H9 (cell line): ENCODE measurements around the gene ERI3. TPM values are rescaled to one million over a fixed set of nuclear protein-coding genes. Genes with fewer than 3 reads are reported as not detected.

Source experiments
- DNase-seq: peaks from one replicate; pipeline ENCODE4 v3.0.0-alpha.2; 2017
- H2AFZ ChIP-seq: one replicate; pipeline ENCODE4 v1.6.1; 2013; ENCODE audit warnings: mild to moderate bottlenecking, low read length, control low read depth, moderate library complexity
- H2AK5ac ChIP-seq: 2 replicates; pipeline ENCODE4 v1.6.1; 2013; ENCODE audit warnings: low read length, control low read depth, mixed read lengths; ENCODE audit not compliant: insufficient read length
- H2BK120ac ChIP-seq: one replicate; pipeline ENCODE4 v1.6.1; 2013; ENCODE audit warnings: low read depth, mild to moderate bottlenecking, low read length, control low read depth, inconsistent platforms; ENCODE audit not compliant: poor library complexity, severe bottlenecking
- H2BK12ac ChIP-seq: 2 replicates; pipeline ENCODE4 v1.6.1; 2013; ENCODE audit warnings: low read length, control low read depth, mixed read lengths, low read depth; ENCODE audit not compliant: insufficient read length
- H2BK15ac ChIP-seq: 2 replicates; pipeline ENCODE4 v1.6.1; 2013; ENCODE audit warnings: low read depth, low read length, control low read depth
- H2BK20ac ChIP-seq: one replicate; pipeline ENCODE4 v1.6.1; 2013; ENCODE audit warnings: low read depth, mild to moderate bottlenecking, low read length, control low read depth, inconsistent platforms; ENCODE audit not compliant: poor library complexity, severe bottlenecking
- H2BK5ac ChIP-seq: 2 replicates; pipeline ENCODE4 v1.6.1; 2013; ENCODE audit warnings: low read length, control low read depth, mixed read lengths; ENCODE audit not compliant: insufficient read length
- H3K14ac ChIP-seq: 2 replicates; pipeline ENCODE4 v1.6.1; 2013; ENCODE audit warnings: low read length, control low read depth; ENCODE audit not compliant: insufficient read depth
- H3K18ac ChIP-seq: 2 replicates; pipeline ENCODE4 v1.6.1; 2013; ENCODE audit warnings: low read depth, mild to moderate bottlenecking, mixed read lengths, low read length, control low read depth; ENCODE audit not compliant: insufficient read length
- H3K23ac ChIP-seq: 2 replicates; pipeline ENCODE4 v1.6.1; 2013; ENCODE audit warnings: low read length, control low read depth, mixed read lengths, low read depth; ENCODE audit not compliant: insufficient read length
- H3K23me2 ChIP-seq: 2 replicates; pipeline ENCODE4 v1.6.1; 2013; ENCODE audit warnings: low read depth, mild to moderate bottlenecking, mixed read lengths, low read length, control low read depth; ENCODE audit not compliant: insufficient read length, poor library complexity, severe bottlenecking
- H3K27ac ChIP-seq: 2 replicates; pipeline ENCODE4 v1.5.1; 2013; ENCODE audit warnings: low read length, control low read depth, mixed read lengths, low read depth; ENCODE audit not compliant: insufficient read length
- H3K27me3 ChIP-seq: 2 replicates; pipeline ENCODE4 v1.6.1; 2013; ENCODE audit warnings: low read length, control low read depth, inconsistent platforms; ENCODE audit not compliant: insufficient read depth
- H3K4ac ChIP-seq: 2 replicates; pipeline ENCODE4 v1.6.1; 2013; ENCODE audit warnings: low read depth, mild to moderate bottlenecking, control low read depth, inconsistent platforms, low read length, moderate library complexity
- H3K4me1 ChIP-seq: 2 replicates; pipeline ENCODE4 v1.6.1; 2013; ENCODE audit warnings: low read length, control low read depth, inconsistent platforms; ENCODE audit not compliant: insufficient read depth
- H3K4me2 ChIP-seq: 2 replicates; pipeline ENCODE4 v1.6.1; 2013; ENCODE audit warnings: low read length, control low read depth, mixed read lengths; ENCODE audit not compliant: insufficient read length, insufficient read depth
- H3K56ac ChIP-seq: 2 replicates; pipeline ENCODE4 v1.6.1; 2013; ENCODE audit warnings: low read depth, mild to moderate bottlenecking, mixed read lengths, low read length, control low read depth; ENCODE audit not compliant: insufficient read length
- H3K79me1 ChIP-seq: 2 replicates; pipeline ENCODE4 v1.6.1; 2013; ENCODE audit warnings: low read depth, mild to moderate bottlenecking, moderate library complexity, low read length, control low read depth, inconsistent platforms; ENCODE audit not compliant: insufficient read depth, poor library complexity, severe bottlenecking
- H3K79me2 ChIP-seq: 2 replicates; pipeline ENCODE4 v1.6.1; 2013; ENCODE audit warnings: low read length, control low read depth, inconsistent platforms; ENCODE audit not compliant: insufficient read depth
- H3K9ac ChIP-seq: 2 replicates; pipeline ENCODE4 v1.6.1; 2013; ENCODE audit warnings: low read length, control low read depth, mixed read lengths; ENCODE audit not compliant: insufficient read length; ENCODE audit errors: extremely low read depth
- H3K9me3 ChIP-seq: one replicate; pipeline ENCODE4 v1.6.1; 2013; ENCODE audit warnings: low read depth, low read length, inconsistent platforms; ENCODE audit not compliant: control insufficient read depth
- H3T11ph ChIP-seq: one replicate; pipeline ENCODE4 v1.6.1; 2013; ENCODE audit warnings: mild to moderate bottlenecking, low read length, control low read depth, inconsistent platforms
- H4K20me1 ChIP-seq: one replicate; pipeline ENCODE4 v1.6.1; 2013; ENCODE audit not compliant: control insufficient read depth, insufficient read length, insufficient read depth
- H4K5ac ChIP-seq: 2 replicates; pipeline ENCODE4 v1.6.1; 2013; ENCODE audit warnings: low read depth, mild to moderate bottlenecking, mixed read lengths, low read length, control low read depth; ENCODE audit not compliant: insufficient read length
- H4K8ac ChIP-seq: replicated peaks from 2 replicates; pipeline ENCODE4 v1.6.1; 2013; ENCODE audit warnings: low read length, control low read depth, mixed read lengths, low read depth; ENCODE audit not compliant: insufficient read length
- H4K91ac ChIP-seq: 2 replicates; pipeline ENCODE4 v1.6.1; 2013; ENCODE audit warnings: low read depth, mild to moderate bottlenecking, moderate library complexity, mixed read lengths, low read length, control low read depth; ENCODE audit not compliant: insufficient read length
- H3K27ac Mint-ChIP-seq, 3 experiments: 2 replicates in 2 of 3; 3 replicates in 1 of 3; pipeline ENCODE4 v1.8.0; 2020 to 2021; ENCODE audit warnings: mixed read lengths in 3 of 3, mild to moderate bottlenecking in 1 of 3, moderate library complexity in 1 of 3
- H3K27me3 Mint-ChIP-seq: 2 replicates; pipeline ENCODE4 v1.8.0; 2021; ENCODE audit warnings: low read depth, mild to moderate bottlenecking, moderate library complexity, mixed read lengths
- H3K36me3 Mint-ChIP-seq, 3 experiments: 2 replicates in 2 of 3; 3 replicates in 1 of 3; pipeline ENCODE4 v1.8.0; 2020 to 2021; ENCODE audit warnings: low read depth in 3 of 3, mixed read lengths in 3 of 3; ENCODE audit not compliant: insufficient read depth in 1 of 3
- H3K4me1 Mint-ChIP-seq, 2 experiments: 2 replicates each; pipeline ENCODE4 v1.8.0; 2020; ENCODE audit warnings: mixed read lengths in 2 of 2
- H3K4me3 Mint-ChIP-seq, 2 experiments: 2 replicates in 1 of 2; 3 replicates in 1 of 2; pipeline ENCODE4 v1.8.0; 2020 to 2021; ENCODE audit warnings: mild to moderate bottlenecking in 2 of 2, mixed read lengths in 2 of 2, moderate library complexity in 1 of 2
- H3K9me3 Mint-ChIP-seq, 2 experiments: 2 replicates in 1 of 2; 3 replicates in 1 of 2; pipeline ENCODE4 v1.8.0; 2020; ENCODE audit warnings: mild to moderate bottlenecking in 2 of 2, mixed read lengths in 2 of 2, moderate library complexity in 1 of 2
- CTCF ChIP-seq: fragments of 200-600 bp; sonication (generic); conservative IDR thresholded peaks from 3 replicates; pipeline ENCODE4 v1.8.0; 2021; ENCODE audit warnings: antibody characterized with exemption, mild to moderate bottlenecking
- total RNA-seq: library from RNA; stranded (reverse); gene quantifications from 2 replicates; pipeline ENCODE4 v1.2.1, GENCODE V29; 2021

Gene ERI3
- total RNA-seq, 1 experiment from 2014 or later: 61.6 TPM

DNA sequence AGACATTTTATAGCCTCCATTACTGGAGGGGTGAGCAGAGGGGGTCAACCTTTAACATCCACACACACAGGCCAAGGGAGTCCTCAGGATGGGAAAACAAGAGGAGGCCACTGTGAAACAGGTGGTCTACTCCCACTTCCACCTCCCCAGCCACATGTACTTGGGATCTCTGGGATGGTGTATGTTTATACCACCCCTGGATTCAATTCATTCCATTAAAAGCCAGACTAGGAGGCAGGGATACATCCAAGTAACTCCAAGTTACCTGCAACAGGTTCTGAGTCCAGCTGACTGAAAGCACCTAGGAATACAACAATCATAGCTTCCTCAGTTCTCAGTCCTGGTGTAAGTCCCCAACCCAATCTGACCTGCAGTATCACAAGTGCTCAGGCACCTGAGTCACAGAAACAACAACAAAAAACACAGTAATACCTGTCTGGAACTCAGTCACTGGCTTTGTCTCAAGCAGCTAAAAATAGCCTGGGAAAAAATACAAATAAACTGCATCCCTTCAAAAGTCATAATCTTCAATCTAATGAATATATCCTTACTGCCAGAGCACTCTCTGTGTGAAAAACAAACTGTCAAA is 9.8 kb downstream of the ERI3 start:
- Histone ChIP-seq H4K8ac (no peak overlapping the region), H3T11ph (no peak overlapping the region), H4K20me1 (no peaks in the 10 kb centered on the region), H3K27ac (no peak overlapping the region), H3K4ac (no peak overlapping the region), H3K79me1 (no peaks in the 10 kb centered on the region), H2AFZ (no peak overlapping the region), H3K4me2 (no peak overlapping the region), H2BK5ac (no peak overlapping the region), H3K56ac (no peak overlapping the region), H3K23ac (no peak overlapping the region), H3K4me1 (peaks cover 10% of the 10 kb centered on the region), H3K9ac (no peak overlapping the region), H2BK15ac (no peak overlapping the region), H4K5ac (no peak overlapping the region), H4K91ac (no peak overlapping the region), H2BK12ac (no peak overlapping the region), H2AK5ac (no peak overlapping the region), H2BK20ac (no peak overlapping the region), H3K9me3 (no peaks in the 10 kb centered on the region), H2BK120ac (no peak overlapping the region), H3K23me2 (no peaks in the 10 kb centered on the region), H3K79me2 (peaks cover 2% of the 10 kb centered on the region; the same call in 1 of the 2 replicates), H3K18ac (no peak overlapping the region), H3K27me3 (no peaks in the 10 kb centered on the region), H3K14ac (no peak overlapping the region)
- TF ChIP-seq CTCF: no peak
- Mint-ChIP-seq H3K4me1 (peaks cover 45 to 56% of the 10 kb centered on the region in 2 experiments), H3K4me3 (no peak overlapping the region), H3K9me3 (no peaks in the 10 kb centered on the region), H3K36me3 (peaks cover 0 to 4% (median 0%) of the 10 kb centered on the region in 3 experiments; a peak in 1 of 7 replicates), H3K27ac (no peak overlapping the region), H3K27me3 (no peaks in the 10 kb centered on the region)
- DNase-seq: no peak
